OCI-LY7 (cell line): ENCODE data around the gene LMNTD2.

ENCODE experiments used
- CTCF ChIP-seq: fragments of 200-600 bp; sonication (generic); conservative IDR thresholded peaks from 2 replicates; pipeline ENCODE4 v1.5.1; 2014; ENCODE audit warnings: mild to moderate bottlenecking, antibody characterized with exemption, low read length, moderate library complexity, mixed read lengths
- EZH2phosphoT487 ChIP-seq: fragments of 200-600 bp; sonication (generic); IDR thresholded peaks from 2 replicates; pipeline ENCODE4 v1.6.1; 2018; ENCODE audit warnings: low read depth, borderline replicate concordance, mild to moderate bottlenecking, mixed run types, antibody characterized with exemption, low read length, moderate library complexity, mixed read lengths

- TF ChIP-seq CTCF, result no peak
- no peak for TF ChIP-seq EZH2phosphoT487
Measured at GRCh38 chr11:578276-579035, 17.9 kb upstream of the LMNTD2 start.
